CD4-positive, alpha-beta T cell (primary cell): ENCODE data around the gene UBL4B. TPM values are rescaled to one million over a fixed set of nuclear protein-coding genes. Genes with fewer than 3 reads are reported as not detected.

Experiments
- ATAC-seq: fragments of 200-7000 bp; cut with Tn5 transposase; one replicate; pipeline ENCODE4 v1.10.0; 2022; ENCODE audit warnings: mild to moderate bottlenecking; ENCODE audit not compliant: poor library complexity
- CTCF ChIA-PET: fragments of 350-600 bp; sonication (Branson Sonifier 250); formaldehyde crosslinking; loops from one replicate; lab custom pipeline; 2021; ENCODE audit warnings: antibody characterized with exemption, inconsistent platforms; lab: Charles Lee
- POLR2A ChIA-PET: fragments of 350-600 bp; sonication (Branson Sonifier 250); formaldehyde crosslinking; loops from one replicate; lab custom pipeline; 2021; ENCODE audit warnings: antibody characterized with exemption, inconsistent platforms; lab: Charles Lee
- DNase-seq, 14 experiments: peaks; one replicate each; pipeline ENCODE4 v3.0.0-alpha.2; 2013 to 2020; ENCODE audit warnings: mixed read lengths in 2 of 14
- H3K27ac ChIP-seq, 2 donors: one replicate each; pipeline versions ENCODE4 v1.5.1 to v1.7.0; 2013; ENCODE audit warnings: low read length in 2 of 2, low read depth in 1 of 2, mild to moderate bottlenecking in 1 of 2
- H3K27me3 ChIP-seq, 2 experiments: 1 replicate in 1 of 2; 2 replicates in 1 of 2; pipeline versions ENCODE4 v1.6.1 to v1.7.0; 2013; ENCODE audit warnings: low read length in 2 of 2, control low read depth in 1 of 2, mild to moderate bottlenecking in 1 of 2, moderate library complexity in 1 of 2; ENCODE audit not compliant: insufficient read depth in 2 of 2, control insufficient read depth in 1 of 2
- H3K36me3 ChIP-seq: one replicate; pipeline ENCODE4 v1.6.1; 2013; ENCODE audit warnings: low read length, control low read depth; ENCODE audit not compliant: insufficient read depth
- H3K4me1 ChIP-seq: one replicate; pipeline ENCODE4 v1.6.1; 2013; ENCODE audit warnings: low read length, control low read depth; ENCODE audit not compliant: insufficient read depth
- H3K4me3 ChIP-seq: one replicate; pipeline ENCODE4 v1.5.1; 2013; ENCODE audit warnings: mild to moderate bottlenecking, low read length, moderate library complexity
- H3K9me3 ChIP-seq, 2 experiments: 1 replicate in 1 of 2; 2 replicates in 1 of 2; pipeline versions ENCODE4 v1.6.1 to v1.7.0; 2013; ENCODE audit warnings: low read length in 2 of 2, mild to moderate bottlenecking in 2 of 2, control low read depth in 1 of 2, moderate library complexity in 1 of 2; ENCODE audit not compliant: control insufficient read depth in 1 of 2, insufficient read depth in 1 of 2
- H3K27ac Mint-ChIP-seq: one replicate; pipeline ENCODE4 v1.8.0; 2020; ENCODE audit warnings: mixed read lengths
- H3K27me3 Mint-ChIP-seq: one replicate; pipeline ENCODE4 v1.8.0; 2021; ENCODE audit warnings: mixed read lengths
- H3K36me3 Mint-ChIP-seq: one replicate; pipeline ENCODE4 v1.8.0; 2021; ENCODE audit warnings: low read depth, mixed read lengths
- H3K4me1 Mint-ChIP-seq: one replicate; pipeline ENCODE4 v1.8.0; 2021; ENCODE audit warnings: low read depth, mixed read lengths
- H3K4me3 Mint-ChIP-seq: one replicate; pipeline ENCODE4 v1.8.0; 2020; ENCODE audit warnings: mild to moderate bottlenecking, mixed read lengths
- H3K9me3 Mint-ChIP-seq: one replicate; pipeline ENCODE4 v1.8.0; 2020; ENCODE audit warnings: mixed read lengths
- CTCF ChIP-seq: fragments of 200-600 bp; IDR thresholded peaks from one replicate; pipeline ENCODE4 v1.8.0; 2022; ENCODE audit warnings: antibody characterized with exemption, mild to moderate bottlenecking
- intact Hi-C, 2 experiments: fragments of 100-400 bp; cut with DNase I in 1 of 2; cut with micrococcal nuclease in 1 of 2; formaldehyde crosslinking; loops; one replicate each; pipeline versions ENCODE4 v1.15.1 to v1.9.0; 2023 to 2025; cut with DNase I, micrococcal nuclease
- total RNA-seq, 174 experiments: library from RNA in 2 of 174; stranded (reverse) in 2 of 174; gene quantifications; one replicate each; pipeline ENCODE4 v1.2.3 and lab custom pipeline; 2021 to 2026

The UBL4B gene
- total RNA-seq, 2 experiments from 2014 or later = not detected

GRCh38 chr1:110084227-110085078, 27.8 kb upstream of the UBL4B start:
- Mint-ChIP-seq H3K27me3 (peaks cover 86% of the 10 kb centered on the region), H3K9me3 (no peaks in the 10 kb centered on the region), H3K4me3 (peak overlapping the region; percentile 89), H3K27ac (no peak overlapping the region), H3K4me1 (peaks cover 6% of the 10 kb centered on the region), H3K36me3 (no peaks in the 10 kb centered on the region)
- DNase-seq = peak in 4 of 14 experiments; percentile 24 to 59 (median 48)
- intact Hi-C loops = loop anchor here in 1 of 2 experiments (5.0 kb wide), 1 partner anchor 378 kb away; no protein-coding TSS in a partner anchor
- Histone ChIP-seq H3K27me3 (peaks cover 37 to 44% of the 10 kb centered on the region in 2 experiments), H3K4me1 (peaks cover 21% of the 10 kb centered on the region), H3K36me3 (no peaks in the 10 kb centered on the region), H3K27ac (no peak overlapping the region), H3K4me3 (peak overlapping the region; percentile 64), H3K9me3 (peaks cover 0 to 5% of the 10 kb centered on the region in 2 experiments)
- no peak for TF ChIP-seq CTCF
- CTCF ChIA-PET = no interaction called here
- POLR2A ChIA-PET = interaction anchor here (1.5 kb wide), 1 partner anchor 50 kb away, joined by 7 read pairs; the partner anchor contains the start of gene STRIP1
- ATAC-seq = peak; percentile 67

DNA sequence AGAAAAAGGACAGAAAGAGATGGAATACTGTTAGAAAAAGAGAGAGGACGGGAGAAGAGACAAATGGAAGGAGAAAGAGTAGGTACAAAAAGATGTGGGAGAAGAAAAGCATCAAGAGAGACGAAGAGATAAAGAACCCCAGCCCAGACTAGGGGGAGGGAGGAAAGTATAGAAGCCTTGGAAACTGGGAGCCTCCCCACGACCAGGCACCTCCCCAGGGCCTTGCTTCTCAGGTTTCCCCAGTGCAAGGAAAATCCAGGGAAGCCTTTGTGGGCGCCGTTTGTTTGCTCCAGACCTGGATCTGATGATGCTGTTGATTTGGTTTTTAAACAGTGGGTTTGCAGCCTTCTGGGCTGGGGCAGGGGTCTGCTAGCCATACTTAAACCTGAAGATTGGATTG, 26.6 kb upstream of the UBL4B start:
- DNase-seq (no peak), ATAC-seq (no peak)
- Histone ChIP-seq H3K27me3 (peaks cover 34 to 44% of the 10 kb centered on the region in 2 experiments), H3K9me3 (peaks cover 0 to 5% of the 10 kb centered on the region in 2 experiments), H3K27ac (no peak overlapping the region), H3K4me3 (no peak overlapping the region), H3K36me3 (no peaks in the 10 kb centered on the region), H3K4me1 (peaks cover 21% of the 10 kb centered on the region)
- H3K9me3 Mint-ChIP-seq = no peaks in the 10 kb centered on the region
- CTCF ChIA-PET = no interaction called here
- intact Hi-C loops = loop anchor here in 1 of 2 experiments (5.0 kb wide), 1 partner anchor 377 kb away; no protein-coding TSS in a partner anchor
- peaks cover 74% of the 10 kb centered on the region for H3K27me3 Mint-ChIP-seq
- POLR2A ChIA-PET = no interaction called here
- peaks cover 6% of the 10 kb centered on the region for H3K4me1 Mint-ChIP-seq
- no peak overlapping the region for H3K27ac Mint-ChIP-seq
- no peak for TF ChIP-seq CTCF
- H3K36me3 Mint-ChIP-seq = no peaks in the 10 kb centered on the region
- peak overlapping the region; percentile 55 for H3K4me3 Mint-ChIP-seq

GRCh38 chr1:110086961-110087360, 25.3 kb upstream of the UBL4B start:
- Mint-ChIP-seq H3K27ac (no peak overlapping the region), H3K9me3 (no peaks in the 10 kb centered on the region), H3K36me3 (no peaks in the 10 kb centered on the region), H3K4me1 (peaks cover 6% of the 10 kb centered on the region), H3K4me3 (no peak overlapping the region), H3K27me3 (peaks cover 64% of the 10 kb centered on the region)
- ChIA-PET CTCF (interaction anchor here (1.0 kb wide), 1 partner anchor 12 kb away, joined by 3 read pairs; no protein-coding TSS in a partner anchor), POLR2A (no interaction called here)
- peaks cover 0 to 5% of the 10 kb centered on the region in 2 experiments for H3K9me3 ChIP-seq
- no peak for DNase-seq
- intact Hi-C loops = loop anchor here in 1 of 2 experiments (5.0 kb wide), 1 partner anchor 375 kb away; no protein-coding TSS in a partner anchor
- no peak for ATAC-seq
- H3K27ac ChIP-seq = no peak overlapping the region
- peaks cover 34 to 43% of the 10 kb centered on the region in 2 experiments for H3K27me3 ChIP-seq
- TF ChIP-seq CTCF = no peak
- H3K4me3 ChIP-seq = no peak overlapping the region
- peaks cover 21% of the 10 kb centered on the region for H3K4me1 ChIP-seq
- no peaks in the 10 kb centered on the region for H3K36me3 ChIP-seq
